ENCODE measurements around the gene PSMD2.

DNA sequence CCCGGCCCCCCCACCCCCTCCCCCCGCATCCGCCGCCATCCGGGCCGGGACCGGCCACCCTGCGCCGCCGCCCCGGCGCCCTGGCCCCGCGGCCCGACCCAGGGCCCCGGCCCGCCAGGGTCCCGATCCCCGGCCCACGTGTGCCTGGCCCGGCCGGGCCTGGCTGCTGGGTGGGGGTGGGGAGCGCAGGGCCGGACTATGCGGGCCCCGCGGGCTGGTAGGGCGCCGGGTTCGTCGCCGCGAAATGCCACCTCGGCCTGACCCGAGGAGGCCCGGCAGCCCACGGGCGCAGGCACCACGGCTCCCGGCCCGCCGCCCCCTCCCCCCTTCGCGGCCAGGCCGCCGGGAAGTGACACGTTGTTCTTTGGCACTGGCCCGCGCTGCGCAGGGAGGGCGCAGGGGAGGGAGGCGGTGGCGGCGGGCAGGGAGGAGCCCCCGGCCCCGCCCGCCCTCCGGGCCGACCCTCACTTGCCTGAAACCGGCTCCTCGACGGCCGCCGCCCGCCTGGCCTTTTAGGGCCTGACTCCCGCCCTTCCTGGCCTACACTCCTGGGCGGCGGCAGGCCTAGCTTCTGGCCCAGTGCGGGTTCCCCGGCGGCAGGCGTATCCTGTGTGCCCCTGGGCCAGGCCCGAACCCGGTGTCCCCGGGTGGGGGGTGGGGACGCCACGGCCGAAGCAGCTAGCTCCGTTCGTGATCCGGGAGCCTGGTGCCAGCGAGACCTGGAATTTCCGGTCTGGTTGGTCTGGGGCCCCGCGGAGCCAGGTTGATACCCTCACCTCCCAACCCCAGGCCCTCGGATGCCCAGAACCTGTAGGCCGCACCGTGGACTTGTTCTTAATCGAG, 15.9 kb downstream of the PSMD2 start:
- TF ChIP-seq POLR2AphosphoS5 (IDR thresholded peaks at IDR 0.05) = peak; percentile 73 to 84 (median 77)
- TF ChIP-seq EP300 (IDR thresholded peaks at IDR 0.05) = peak; percentile 76
- TF ChIP-seq, protein P1, sequence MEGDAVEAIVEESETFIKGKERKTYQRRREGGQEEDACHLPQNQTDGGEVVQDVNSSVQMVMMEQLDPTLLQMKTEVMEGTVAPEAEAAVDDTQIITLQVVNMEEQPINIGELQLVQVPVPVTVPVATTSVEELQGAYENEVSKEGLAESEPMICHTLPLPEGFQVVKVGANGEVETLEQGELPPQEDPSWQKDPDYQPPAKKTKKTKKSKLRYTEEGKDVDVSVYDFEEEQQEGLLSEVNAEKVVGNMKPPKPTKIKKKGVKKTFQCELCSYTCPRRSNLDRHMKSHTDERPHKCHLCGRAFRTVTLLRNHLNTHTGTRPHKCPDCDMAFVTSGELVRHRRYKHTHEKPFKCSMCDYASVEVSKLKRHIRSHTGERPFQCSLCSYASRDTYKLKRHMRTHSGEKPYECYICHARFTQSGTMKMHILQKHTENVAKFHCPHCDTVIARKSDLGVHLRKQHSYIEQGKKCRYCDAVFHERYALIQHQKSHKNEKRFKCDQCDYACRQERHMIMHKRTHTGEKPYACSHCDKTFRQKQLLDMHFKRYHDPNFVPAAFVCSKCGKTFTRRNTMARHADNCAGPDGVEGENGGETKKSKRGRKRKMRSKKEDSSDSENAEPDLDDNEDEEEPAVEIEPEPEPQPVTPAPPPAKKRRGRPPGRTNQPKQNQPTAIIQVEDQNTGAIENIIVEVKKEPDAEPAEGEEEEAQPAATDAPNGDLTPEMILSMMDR (IDR thresholded peaks at IDR 0.05) = no peak

Data from stomach (tissue), 4 donors.